ENCODE measurements around the gene CECR2. TPM values are rescaled to one million over a fixed set of nuclear protein-coding genes. Genes with fewer than 3 reads are reported as not detected.
"Not testable (repeated sequence)": the region's sequence is repeated elsewhere in the genome, so short reads cannot be mapped to it uniquely, and the experiment has no call there.

The CECR2 gene
- polyA plus RNA-seq, 5 donors: 13.5 to 19.4 (median 16.5) TPM

DNA sequence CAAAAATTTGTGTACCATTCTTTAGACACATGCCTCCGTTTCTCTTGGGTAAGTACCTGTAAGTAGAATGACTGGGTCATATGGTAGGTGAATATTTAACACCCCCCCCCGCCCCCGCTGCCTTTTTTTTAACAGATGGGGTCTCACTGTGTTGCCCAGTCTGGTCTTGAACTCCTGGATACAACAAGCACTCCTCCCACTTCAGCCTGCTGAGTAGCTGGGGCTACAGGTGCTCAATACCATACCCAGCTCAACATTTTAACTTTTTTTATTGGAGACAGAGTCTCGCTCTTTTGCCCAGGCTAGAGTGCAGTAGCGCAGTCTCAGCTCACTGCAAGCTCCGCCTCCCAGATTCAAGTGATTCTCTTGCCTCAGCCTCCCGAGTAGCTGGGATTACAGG is 32.5 kb downstream of the CECR2 start:
- no peak for DNase-seq

- no peak for DNase-seq
These were observed 33.0 kb downstream of the CECR2 start for GRCh38 chr22:17402293-17402692.

GRCh38 chr22:17403906-17404305 is 34.6 kb downstream of the CECR2 start:
- no peak for DNase-seq

GRCh38 chr22:17407643-17408042 is 38.4 kb downstream of the CECR2 start:
- no peak for DNase-seq

- no peak for DNase-seq
These were observed 41.3 kb downstream of the CECR2 start for GRCh38 chr22:17410576-17410975.

GRCh38 chr22:17411213-17411612 is 42.0 kb downstream of the CECR2 start:
- no peak for DNase-seq

GRCh38 chr22:17412232-17412631 is 43.0 kb downstream of the CECR2 start:
- DNase-seq: no peak

- no peak for DNase-seq
These were observed 49.6 kb downstream of the CECR2 start for GRCh38 chr22:17418890-17419324.

DNA sequence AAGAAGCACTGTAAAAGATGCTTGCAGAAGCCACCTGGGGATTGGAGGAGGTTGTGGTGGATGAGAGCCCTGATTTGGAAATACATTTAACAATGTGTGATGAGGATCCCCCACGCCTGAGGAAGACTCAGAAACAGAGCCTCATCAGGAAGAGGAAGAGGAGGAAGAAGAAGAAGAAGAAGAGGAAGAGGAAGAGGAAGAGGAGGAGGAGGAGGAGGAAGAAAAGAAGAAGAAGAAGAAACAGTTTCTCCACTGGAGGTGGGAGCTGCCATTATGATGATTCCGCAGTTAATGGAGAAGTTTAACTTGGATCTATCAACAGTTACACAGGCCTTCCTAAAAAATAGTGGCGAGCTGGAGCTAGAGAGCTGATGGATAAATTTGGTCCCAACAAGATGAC is 50.1 kb downstream of the CECR2 start:
- DNase-seq: no peak

GRCh38 chr22:17422736-17423343 is 53.6 kb downstream of the CECR2 start:
- DNase-seq: no peak

- no peak for DNase-seq
These were observed 54.4 kb downstream of the CECR2 start for GRCh38 chr22:17423616-17424015.

GRCh38 chr22:17427528-17427927 is 58.3 kb downstream of the CECR2 start:
- not testable (repeated sequence) for DNase-seq

- no peak for DNase-seq
These were observed 60.3 kb downstream of the CECR2 start for GRCh38 chr22:17429516-17429915.

DNA sequence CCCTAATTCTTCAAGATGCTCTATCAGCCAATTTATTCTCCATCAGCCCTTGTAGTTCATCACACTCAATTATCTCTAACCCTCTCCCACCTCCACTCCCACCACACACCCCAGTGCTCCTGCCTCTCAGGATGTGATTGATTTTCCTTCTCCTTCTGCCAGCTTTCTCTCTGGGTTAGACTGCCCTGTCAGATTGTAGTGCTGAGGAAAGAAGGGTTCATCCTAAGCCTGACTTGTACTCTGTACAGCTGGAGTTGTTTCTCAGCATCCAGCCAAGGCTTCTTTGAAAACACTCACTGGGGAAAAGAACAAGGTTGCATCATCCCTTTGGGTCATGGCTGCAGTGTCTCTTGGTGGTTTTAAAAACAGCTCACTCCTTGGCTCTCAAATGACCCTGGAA is 61.2 kb downstream of the CECR2 start:
- peak; percentile 68 to 77 for DNase-seq

GRCh38 chr22:17431179-17431578 is 61.9 kb downstream of the CECR2 start:
- DNase-seq: no peak

- DNase-seq: no peak
These were observed 65.6 kb downstream of the CECR2 start for GRCh38 chr22:17434856-17435255.

DNA sequence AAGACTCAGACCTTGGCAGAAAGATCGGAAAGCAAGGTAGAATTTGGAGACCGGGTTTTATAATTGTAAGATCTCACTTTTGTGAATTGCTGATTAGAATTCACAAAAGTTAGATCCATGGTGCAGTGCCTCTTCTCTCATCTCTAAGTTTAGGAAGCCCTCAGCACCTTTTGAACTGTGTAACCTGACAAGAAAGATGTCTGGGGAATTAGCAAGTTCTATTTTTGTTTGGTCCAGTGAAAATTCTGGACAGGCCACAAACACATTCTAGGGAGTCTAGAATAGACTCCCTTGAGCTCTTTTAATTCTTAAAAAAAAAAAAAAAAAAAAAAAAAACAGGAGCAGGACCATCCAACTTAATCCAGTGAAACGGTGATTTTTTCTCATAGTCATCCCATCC is 66.1 kb downstream of the CECR2 start:
- DNase-seq: no peak

- peak in 1 of 2 donors; percentile 64 for DNase-seq
These were observed 67.2 kb downstream of the CECR2 start for GRCh38 chr22:17436382-17436980.

GRCh38 chr22:17436981-17437412 is 67.7 kb downstream of the CECR2 start:
- DNase-seq: no peak

DNA sequence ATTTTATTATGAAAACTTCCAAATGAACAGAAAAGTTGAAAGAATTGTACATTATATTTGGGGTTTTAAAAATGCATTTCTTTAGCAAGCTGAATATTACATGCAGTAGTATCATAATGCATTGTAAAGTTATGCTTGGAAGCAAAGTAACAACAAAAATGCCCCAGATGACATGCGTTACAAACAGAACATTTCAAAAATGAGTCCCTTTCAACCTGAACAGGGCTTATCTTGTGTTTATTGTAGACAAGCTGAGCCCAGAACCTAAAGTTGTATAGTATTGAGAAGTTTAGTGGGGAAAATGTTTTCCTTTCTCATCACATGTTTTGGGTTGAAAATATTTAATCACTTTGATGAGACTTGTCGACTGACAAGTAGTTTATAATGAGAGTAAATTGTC is 68.8 kb downstream of the CECR2 start:
- DNase-seq: no peak

DNA sequence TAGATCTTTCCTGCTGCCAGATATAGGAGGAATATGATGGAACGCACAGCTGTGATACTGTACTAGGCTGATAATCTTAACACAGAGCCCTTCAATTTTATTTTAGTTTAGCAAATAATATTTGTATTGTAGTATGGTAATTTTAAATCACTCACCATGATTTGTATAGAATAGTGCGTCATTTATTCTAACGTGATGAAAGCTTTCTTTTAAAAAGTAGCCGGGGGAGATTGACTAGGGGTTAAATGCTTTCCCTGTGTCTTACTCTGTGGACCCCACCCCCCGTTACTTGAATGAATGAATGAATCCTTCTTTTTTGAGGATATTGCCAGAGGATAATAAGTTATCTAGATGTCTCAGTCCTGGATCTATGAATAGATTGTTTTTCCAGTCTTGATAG is 72.1 kb downstream of the CECR2 start:
- DNase-seq: no peak

DNA sequence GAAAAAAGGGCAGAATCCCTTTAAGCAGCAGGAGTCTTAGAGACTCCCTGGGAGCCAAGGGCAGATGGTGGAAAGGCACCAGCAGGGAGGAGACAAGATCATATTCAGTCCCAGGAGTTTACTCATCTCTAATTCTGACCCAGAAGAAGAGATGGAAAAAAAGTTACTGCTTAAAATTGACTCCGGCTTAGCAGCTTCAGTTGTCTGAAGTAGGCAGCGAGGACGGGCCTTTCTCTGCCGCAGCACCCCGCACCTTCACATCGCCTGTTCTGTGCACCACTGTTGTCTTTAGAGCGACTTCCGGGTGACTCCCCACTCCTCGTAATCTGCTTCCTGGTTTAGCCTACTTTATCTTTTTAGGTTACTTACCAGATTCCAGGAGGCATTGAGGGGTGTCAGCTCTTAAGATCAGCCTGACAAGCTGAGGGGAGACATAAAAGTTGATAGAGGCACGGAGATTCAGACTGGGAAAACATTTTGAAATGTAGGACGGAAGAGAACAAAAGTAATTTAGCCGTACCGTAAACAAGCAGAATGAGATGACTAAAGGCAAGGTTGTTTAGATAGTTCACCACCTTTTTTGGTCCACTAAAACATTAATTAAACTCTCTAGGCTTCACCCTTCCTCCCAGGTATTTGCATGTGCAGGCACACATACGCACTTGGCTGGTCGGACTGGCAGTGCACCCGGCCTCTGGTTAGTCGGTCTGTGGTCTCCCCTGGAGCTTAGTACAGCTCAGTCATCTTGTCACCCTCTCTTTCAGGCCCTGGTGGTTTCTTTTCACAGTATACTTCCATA is 74.3 kb downstream of the CECR2 start:
- no peak for DNase-seq

- DNase-seq: no peak
These were observed 74.9 kb downstream of the CECR2 start for GRCh38 chr22:17444204-17444504.

All from right lung (tissue), 5 donors.